ENCODE measurements around the gene CAMK1D. TPM values are rescaled to one million over a fixed set of nuclear protein-coding genes. Genes with fewer than 3 reads are reported as not detected.
A peak's percentile ranks its signal among the peaks of the same experiment; 100 is the strongest.

Gene CAMK1D
- total and polyA plus RNA-seq, 2 of the 8 experiments (the other 6 are each of a cell fraction or from before 2014, with no cell fraction given) = 3.5 to 10.6 TPM

DNA sequence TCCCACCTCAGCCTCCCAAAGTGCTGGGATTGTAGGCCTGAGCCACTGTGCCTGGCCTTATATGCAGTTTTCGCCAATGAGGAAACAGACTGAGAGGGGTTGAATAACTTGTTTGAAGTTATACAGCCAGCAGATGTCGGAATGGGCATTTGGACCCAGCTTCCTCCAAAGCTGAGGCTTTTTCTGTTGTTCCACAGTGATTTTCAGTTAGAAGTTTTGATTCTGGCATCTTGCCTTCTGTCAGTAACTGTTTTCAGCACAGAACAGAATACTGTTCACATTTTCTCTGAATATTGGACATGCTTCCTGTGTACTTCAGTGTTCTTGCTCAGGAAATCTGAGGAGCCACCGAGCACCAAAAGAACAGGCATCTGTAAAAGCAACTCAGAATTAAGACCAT, 287.2 kb downstream of the CAMK1D start:
- Histone ChIP-seq H3K4me3 (ENCODE audit: extremely low read depth in 1 of 4, insufficient read depth in 2 of 4, low read depth in 3 of 4, low read length in 4 of 4) (no peak overlapping the region), H3K4me2 (ENCODE audit: insufficient read depth in 1 of 2, low read depth in 2 of 2, low read length in 2 of 2) (no peak overlapping the region), H3K27ac (ENCODE audit: low read depth, low read length) (no peak overlapping the region), H3K18ac (ENCODE audit: extremely low read depth, low read length) (no peak overlapping the region), H3K79me2 (ENCODE audit: control insufficient read depth in 1 of 2, insufficient read depth in 2 of 2, low read length in 2 of 2) (no peaks in the 10 kb centered on the region), H2BK20ac (ENCODE audit: low read length) (peak overlapping the region; percentile 18; the same call in 1 of the 2 replicates), H4K5ac (ENCODE audit: insufficient read length, low read depth, low read length) (no peak overlapping the region), H3K23ac (ENCODE audit: insufficient read length) (no peak overlapping the region), H3K36me3 (ENCODE audit: control insufficient read depth in 2 of 4, insufficient read depth in 4 of 4, low read length in 3 of 4) (no peaks in the 10 kb centered on the region), H3K4me1 (replicated peaks in 1 of 4; ENCODE audit: control insufficient read depth in 3 of 4, insufficient read depth in 4 of 4, low read length in 3 of 4) (peaks cover 4 to 11% (median 7%) of the 10 kb centered on the region in 4 experiments; a peak in 6 of 7 replicates), H4K8ac (ENCODE audit: extremely low read depth, insufficient read depth, low read length) (no peak overlapping the region), H4K20me1 (replicated peaks in 1 of 2; ENCODE audit: control insufficient read depth in 1 of 2, insufficient read depth in 2 of 2, low read length in 2 of 2) (no peaks in the 10 kb centered on the region), H3K27me3 (replicated peaks in 1 of 4; ENCODE audit: control insufficient read depth in 3 of 4, extremely low read depth in 1 of 4, insufficient read depth in 3 of 4, low read length in 3 of 4) (no peaks in the 10 kb centered on the region), H3K56ac (replicated peaks; ENCODE audit: insufficient read length, low read depth, low read length) (no peak overlapping the region), H3K9me3 (ENCODE audit: insufficient read depth in 2 of 2, low read depth in 1 of 2, low read length in 1 of 2) (no peaks in the 10 kb centered on the region), H3K4ac (replicated peaks; ENCODE audit: insufficient read length, low read depth, low read length) (no peak overlapping the region), H2BK5ac (ENCODE audit: low read depth, low read length) (no peak overlapping the region), H3K9ac (replicated peaks in 1 of 4; ENCODE audit: extremely low read depth in 1 of 4, low read depth in 3 of 4, low read length in 3 of 4) (no peak overlapping the region), H3K14ac (ENCODE audit: insufficient read length) (no peak overlapping the region), H2BK120ac (replicated peaks; ENCODE audit: low read depth, low read length) (no peak overlapping the region), H3K23me2 (ENCODE audit: low read depth, low read length) (0 out of 2 replicates have a peak, but pooled peaks cover 3% of the 10 kb centered on the region), H2BK12ac (ENCODE audit: low read depth, low read length) (0 out of 2 replicates have a peak overlapping the region, but pooled peaks have one; percentile 17), H2BK15ac (ENCODE audit: low read length) (no peak overlapping the region), H3K79me1 (ENCODE audit: low read depth, low read length) (no peaks in the 10 kb centered on the region; the same call in 1 of the 2 replicates), H4K91ac (replicated peaks; ENCODE audit: insufficient read length, low read length) (no peak overlapping the region), H2AFZ (ENCODE audit: low read length) (no peak overlapping the region), H2AK5ac (ENCODE audit: low read depth, low read length) (no peak overlapping the region)
- WGBS, 2 experiments (ENCODE audit: extremely low coverage in 1 of 2, insufficient coverage in 1 of 2, insufficient read length in 1 of 2, insufficient replicate concordance in 2 of 2, low coverage in 1 of 2, low lambda C conversion rate in 2 of 2, missing lambda C conversion rate in 1 of 2) = 85% methylated on average over 3 of the region's 3 CpGs; no CpG with 5 or more reads in 1 of the 2 experiments
- TF ChIP-seq SIRT6 (IDR thresholded peaks at IDR 0.05; ENCODE audit: low read length) = no peak
- TF ChIP-seq SP4 (IDR thresholded peaks at IDR 0.05; ENCODE audit: low read length) = no peak
- TF ChIP-seq TAF1 (IDR thresholded peaks at IDR 0.05; ENCODE audit: low read depth, low read length) = no peak
- no peak for TF ChIP-seq BRCA1 (IDR thresholded peaks at IDR 0.05; ENCODE audit: low read depth, low read length)
- TF ChIP-seq, protein P1, sequence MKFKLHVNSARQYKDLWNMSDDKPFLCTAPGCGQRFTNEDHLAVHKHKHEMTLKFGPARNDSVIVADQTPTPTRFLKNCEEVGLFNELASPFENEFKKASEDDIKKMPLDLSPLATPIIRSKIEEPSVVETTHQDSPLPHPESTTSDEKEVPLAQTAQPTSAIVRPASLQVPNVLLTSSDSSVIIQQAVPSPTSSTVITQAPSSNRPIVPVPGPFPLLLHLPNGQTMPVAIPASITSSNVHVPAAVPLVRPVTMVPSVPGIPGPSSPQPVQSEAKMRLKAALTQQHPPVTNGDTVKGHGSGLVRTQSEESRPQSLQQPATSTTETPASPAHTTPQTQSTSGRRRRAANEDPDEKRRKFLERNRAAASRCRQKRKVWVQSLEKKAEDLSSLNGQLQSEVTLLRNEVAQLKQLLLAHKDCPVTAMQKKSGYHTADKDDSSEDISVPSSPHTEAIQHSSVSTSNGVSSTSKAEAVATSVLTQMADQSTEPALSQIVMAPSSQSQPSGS (IDR thresholded peaks at IDR 0.05; ENCODE audit: low read length) = no peak
- TF ChIP-seq JUN (IDR thresholded peaks at IDR 0.05; ENCODE audit: low read depth, low read length) = no peak
- no peak for TF ChIP-seq RBBP5 (IDR thresholded peaks at IDR 0.05; ENCODE audit: borderline replicate concordance, low read depth, low read length)
- TF ChIP-seq RFX5 (IDR thresholded peaks at IDR 0.05; ENCODE audit: borderline replicate concordance, low read depth, low read length) = no peak
- TF ChIP-seq CHD2 (IDR thresholded peaks at IDR 0.05; ENCODE audit: low read length) = no peak
- TF ChIP-seq YY1 (IDR thresholded peaks at IDR 0.05; ENCODE audit: low read depth, low read length) = no peak
- no peak for TF ChIP-seq CTBP2 (IDR thresholded peaks at IDR 0.05; ENCODE audit: borderline replicate concordance, insufficient read depth, insufficient read length, low read length)
- TF ChIP-seq CHD1 (IDR thresholded peaks at IDR 0.05; ENCODE audit: low read depth, low read length) = no peak
- POLR2A ChIA-PET (ENCODE audit: partially characterized antibody) = no interaction called here
- CTCF ChIA-PET (ENCODE audit: partially characterized antibody) = interaction anchor here (1.6 kb wide), 1 partner anchor 380 kb away, joined by 3 read pairs; no protein-coding TSS in a partner anchor
- DNase-seq (ENCODE audit: low read depth in 1 of 2, low spot score in 2 of 2) (no peak), FAIRE-seq (no peak)

Data from H1 (cell line).